Measurements from ENCODE around the gene LRRC58. TPM values are rescaled to one million over a fixed set of nuclear protein-coding genes. Genes with fewer than 3 reads are reported as not detected.
A peak's percentile ranks its signal among the peaks of the same experiment; 100 is the strongest.
"Not testable (repeated sequence)": the region's sequence is repeated elsewhere in the genome, so short reads cannot be mapped to it uniquely, and the experiment has no call there.

LRRC58 gene
- 10 to 100 TPM; 32.5 to 37.4 (median 36.6) TPM for polyA plus RNA-seq (ENCODE audit: insufficient read length in 4 of 4)

DNA sequence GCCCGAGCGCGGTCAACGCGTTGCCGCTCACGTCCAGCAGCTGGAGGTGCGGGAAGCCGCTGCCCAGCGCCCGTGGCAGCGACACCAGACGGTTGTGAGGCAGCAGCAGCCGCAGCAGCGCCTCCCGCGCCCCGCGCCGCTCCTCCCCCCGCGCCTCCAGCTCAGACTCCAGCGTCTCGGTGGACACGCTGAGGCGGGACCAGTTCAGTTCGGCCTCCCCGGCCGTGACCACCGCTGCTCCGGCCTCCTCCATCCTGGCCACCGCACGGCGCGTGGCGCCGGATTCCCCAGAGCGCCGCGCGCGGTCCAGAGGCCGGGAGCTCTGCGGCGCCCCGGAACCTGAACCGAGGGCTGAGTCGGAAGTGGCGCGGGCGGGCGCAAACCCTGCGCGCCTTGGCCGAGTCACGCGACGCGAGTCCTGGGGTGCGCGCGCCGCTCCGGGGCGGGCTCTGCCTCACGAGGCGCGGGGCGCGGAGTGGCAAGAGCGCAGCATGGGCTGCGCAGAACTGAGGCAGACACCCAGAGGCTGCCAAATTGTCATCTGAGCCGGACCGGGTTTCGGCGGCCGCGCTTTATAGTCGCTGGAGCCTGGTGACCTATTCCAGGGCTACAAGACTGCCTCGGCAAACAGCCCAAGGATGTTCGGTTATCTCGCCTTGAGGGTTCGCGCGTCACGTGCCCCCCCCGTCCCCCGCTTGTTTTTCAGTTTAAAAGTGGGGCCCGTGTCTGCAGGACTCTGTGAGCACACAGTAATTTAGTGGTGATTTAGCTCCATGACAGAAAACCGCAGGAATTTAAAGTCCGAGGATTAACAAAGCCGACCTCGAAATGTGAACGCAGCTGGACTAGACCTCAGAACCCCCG is at the start of gene LRRC58:
Gene LRRC58, minus strand, starts transcription at position 364 of the 864 bp plus-strand sequence. Its CDS starts 111 bp downstream, at position 253.
- DNase-seq (ENCODE audit: low read depth in 4 of 4, low spot score in 3 of 4), result peak; percentile 79 to 88 (median 84)

DNA sequence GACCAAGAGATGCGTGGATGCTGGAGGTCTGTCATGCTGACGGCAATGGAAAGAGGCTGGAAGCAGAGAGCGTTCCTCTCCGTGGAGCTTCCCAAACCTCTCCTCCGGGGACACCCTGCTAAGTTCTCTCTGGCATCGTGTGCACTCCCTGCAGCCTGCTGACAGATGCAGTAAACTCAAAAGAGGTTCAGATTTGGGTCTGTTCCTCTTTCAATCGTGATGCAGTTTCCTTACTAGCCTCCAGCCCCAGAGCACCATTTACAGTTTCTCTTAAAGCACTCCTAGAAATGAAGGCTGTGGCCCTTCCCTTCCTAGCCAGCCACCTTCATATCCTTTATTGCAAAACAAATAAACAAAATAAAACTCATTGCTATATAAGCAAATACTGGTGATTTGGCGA is 47.3 kb upstream of the LRRC58 start:
- no peak for DNase-seq (ENCODE audit: low read depth in 4 of 4, low spot score in 3 of 4)

DNA sequence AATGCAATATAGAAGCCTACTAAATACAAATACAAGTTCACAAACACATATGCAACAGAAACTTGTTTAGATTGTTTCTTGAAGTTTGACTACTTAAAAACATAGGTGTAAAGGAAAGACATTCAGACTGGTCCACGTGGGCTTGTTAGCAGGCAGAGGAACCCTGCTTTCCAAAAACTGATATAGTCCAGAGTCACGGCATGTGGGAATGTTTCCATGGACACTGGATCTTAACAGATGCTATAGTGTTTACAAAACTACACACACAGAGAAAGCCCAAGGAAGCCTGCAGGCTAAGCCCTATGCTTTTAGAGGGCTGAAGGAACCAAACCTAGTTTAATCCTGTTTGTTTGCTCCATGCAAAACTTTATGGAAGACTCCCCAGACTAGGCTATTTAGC is 45.2 kb upstream of the LRRC58 start:
- no peak for DNase-seq (ENCODE audit: low read depth in 4 of 4, low spot score in 3 of 4)

DNA sequence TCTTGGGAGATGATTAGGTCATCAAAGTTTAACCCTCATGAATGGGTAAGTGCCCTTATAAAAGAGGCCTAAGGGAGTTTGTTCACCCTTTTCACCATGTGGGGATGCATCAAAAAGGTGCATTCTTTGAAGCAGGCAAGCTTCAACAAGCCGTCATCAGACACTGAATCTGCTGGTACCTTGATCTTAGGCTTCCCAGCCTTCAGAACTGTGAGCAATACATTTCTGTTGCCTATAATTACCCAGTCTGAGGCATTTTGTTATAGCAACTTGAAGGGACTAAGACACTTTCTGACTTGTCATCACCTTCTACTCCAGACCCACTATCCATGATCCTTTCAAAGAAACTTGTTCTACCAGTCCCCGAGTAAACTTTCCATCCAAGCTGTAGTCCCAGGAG is 44.6 kb upstream of the LRRC58 start:
- no peak for DNase-seq (ENCODE audit: low read depth in 4 of 4, low spot score in 3 of 4)

DNA sequence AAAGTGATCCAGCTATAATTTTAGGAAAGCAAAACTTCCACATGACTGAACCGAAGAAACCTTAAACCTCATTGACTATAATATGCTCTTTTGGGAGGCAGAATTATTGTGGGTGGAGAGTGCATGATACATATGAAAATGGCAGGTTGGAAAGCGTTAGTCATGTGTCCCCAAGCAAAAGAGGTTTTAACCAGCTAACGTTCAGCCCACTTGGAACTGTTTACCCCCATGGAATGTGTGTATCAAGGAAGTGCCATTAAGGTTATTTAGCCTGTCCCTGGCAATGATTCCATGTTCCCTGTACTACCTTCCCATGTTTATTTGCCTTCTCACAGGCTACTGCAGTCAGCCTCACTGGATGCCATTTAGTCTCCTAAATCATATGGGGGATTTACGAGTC is 44.1 kb upstream of the LRRC58 start:
- DNase-seq (ENCODE audit: low read depth in 4 of 4, low spot score in 3 of 4), result no peak

DNA sequence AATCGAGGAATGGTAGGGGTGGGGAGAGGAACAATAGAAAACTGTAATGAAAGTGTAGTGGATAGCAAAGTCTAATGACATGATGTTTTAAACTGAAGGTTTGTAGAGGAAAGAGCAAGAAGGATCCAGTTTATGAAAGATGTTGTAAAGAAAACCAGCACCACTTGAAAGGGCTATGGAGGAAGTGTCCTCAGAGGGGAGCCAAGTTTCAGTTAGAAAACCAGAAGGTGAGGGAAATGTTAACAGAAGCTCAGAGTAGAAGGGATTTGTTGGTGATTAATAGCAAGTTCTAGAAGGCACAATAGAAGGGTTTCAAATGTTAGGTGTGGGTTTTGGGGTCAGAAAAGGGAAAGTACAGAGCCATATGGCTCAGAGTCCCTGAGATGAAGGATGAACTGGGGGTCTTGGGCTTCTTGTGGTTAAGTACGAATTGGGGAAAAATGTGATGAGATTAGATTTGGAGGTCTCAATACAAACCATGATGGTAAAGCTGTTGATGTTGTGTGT is 33.8 kb upstream of the LRRC58 start:
- DNase-seq (ENCODE audit: low read depth in 4 of 4, low spot score in 3 of 4), result no peak

DNA sequence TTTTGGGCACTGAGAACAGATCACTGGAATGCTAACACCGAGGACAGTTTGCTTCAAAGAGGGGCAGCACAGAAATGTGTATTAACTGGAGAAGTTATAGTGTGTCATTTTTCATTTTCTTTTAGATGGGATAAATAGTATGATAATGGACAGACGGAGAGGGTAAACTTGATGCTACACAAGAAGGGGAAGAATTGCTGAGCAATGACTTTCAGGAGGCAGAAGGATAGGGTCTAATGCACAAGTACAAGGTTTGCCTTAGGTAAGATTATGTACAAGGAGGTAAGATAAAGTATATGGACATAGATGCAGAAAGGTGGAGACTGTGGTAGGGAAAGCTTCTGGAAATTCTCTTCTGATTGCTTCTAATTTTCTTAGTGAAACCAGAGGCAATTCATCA is 32.3 kb upstream of the LRRC58 start:
- no peak for DNase-seq (ENCODE audit: low read depth in 4 of 4, low spot score in 3 of 4)

DNA sequence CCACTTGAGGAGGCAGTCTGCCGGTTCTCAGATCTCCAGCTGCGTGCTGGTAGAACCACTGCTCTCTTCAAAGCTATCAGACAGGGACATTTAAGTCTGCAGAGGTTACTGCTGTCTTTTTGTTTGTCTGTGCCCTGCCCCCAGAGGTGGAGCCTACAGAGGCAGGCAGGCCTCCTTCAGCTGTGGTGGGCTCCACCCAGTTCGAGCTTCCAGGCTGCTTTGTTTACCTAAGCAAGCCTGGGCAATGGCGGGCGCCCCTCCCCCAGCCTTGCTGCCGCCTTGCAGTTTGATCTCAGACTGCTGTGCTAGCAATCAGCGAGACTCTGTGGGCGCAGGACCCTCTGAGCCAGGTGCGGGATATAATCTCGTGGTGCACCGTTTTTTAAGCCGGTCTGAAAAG is 28.8 kb upstream of the LRRC58 start:
- DNase-seq (ENCODE audit: low read depth in 4 of 4, low spot score in 3 of 4), result not testable (repeated sequence)

DNA sequence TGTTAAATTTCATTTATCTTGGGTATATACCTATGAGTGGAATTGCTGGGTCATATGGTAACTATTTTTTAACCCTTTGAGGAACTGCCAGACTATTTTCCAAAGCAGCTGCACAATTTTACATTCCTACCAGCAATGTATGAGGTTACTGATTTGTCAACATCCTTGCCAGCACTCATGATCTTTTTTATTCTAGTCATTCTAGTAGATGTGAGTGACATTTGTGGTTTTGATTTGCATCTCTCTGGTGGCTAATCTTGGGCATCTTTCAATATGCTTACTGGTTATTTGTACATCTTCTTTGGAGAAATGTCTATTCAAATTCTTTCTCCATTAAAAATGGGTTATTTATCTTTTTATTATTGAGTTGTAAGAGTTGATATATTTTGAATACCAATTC is 21.3 kb upstream of the LRRC58 start:
- DNase-seq (ENCODE audit: low read depth in 4 of 4, low spot score in 3 of 4), result no peak

DNA sequence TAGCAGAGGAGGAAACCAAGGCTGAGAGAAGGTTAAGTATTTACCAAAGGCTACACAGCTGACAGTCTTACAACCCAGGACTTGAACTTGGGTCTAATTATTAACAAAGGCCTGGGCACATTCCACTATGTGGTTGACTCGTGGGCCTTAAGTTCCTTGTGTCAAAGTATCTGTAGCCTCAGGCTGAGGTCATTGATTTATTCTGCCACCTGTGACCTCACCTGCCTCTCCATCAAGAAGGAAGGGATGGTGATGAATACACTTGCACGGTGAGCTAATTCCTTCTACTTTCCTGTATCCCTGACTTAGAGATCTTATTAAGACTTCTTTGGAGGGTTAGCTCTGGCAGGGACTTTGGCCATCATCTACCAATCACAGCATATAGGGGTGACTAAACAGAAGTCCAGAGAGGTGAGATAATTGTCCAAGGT is 19.9 kb upstream of the LRRC58 start:
- no peak for DNase-seq (ENCODE audit: low read depth in 4 of 4, low spot score in 3 of 4)

DNA sequence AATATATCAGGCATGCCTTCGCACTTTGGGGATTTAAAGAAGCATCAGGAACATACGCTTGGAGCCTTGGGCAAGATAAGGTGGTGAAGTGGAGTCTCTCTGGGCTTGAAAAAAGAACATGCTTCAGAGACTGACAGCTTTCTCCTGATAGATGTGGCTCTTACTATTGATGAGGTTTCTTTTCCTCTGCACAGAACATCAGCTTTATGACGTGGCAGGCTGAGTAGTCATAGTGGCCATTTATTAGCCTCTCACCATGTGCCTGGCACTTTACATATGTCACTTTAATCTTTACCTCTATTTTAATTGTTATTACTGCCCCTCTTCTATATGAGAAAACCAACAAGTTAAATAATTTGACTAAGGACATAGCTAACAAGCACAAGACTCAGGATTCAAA is 19.0 kb upstream of the LRRC58 start:
- DNase-seq (ENCODE audit: low read depth in 4 of 4, low spot score in 3 of 4), result no peak

DNA sequence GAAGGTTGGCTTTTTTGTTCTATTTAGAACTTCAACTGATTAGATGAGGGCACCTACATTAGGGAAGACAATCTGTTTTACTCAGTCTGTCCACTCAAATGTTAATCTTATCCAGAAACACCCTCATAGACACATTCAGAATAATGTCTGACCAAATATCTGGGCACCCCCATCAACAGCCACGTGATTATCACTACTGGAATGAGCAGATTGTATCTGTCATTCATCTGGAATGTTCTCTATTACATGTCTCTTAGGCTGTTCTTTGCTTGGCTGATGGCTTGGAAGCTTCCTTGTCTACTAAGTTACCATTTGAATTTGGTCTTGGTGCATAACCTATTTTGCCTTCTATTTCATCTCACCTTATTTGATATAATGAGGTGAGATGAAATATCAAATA is 15.7 kb upstream of the LRRC58 start:
- no peak for DNase-seq (ENCODE audit: low read depth in 4 of 4, low spot score in 3 of 4)

DNA sequence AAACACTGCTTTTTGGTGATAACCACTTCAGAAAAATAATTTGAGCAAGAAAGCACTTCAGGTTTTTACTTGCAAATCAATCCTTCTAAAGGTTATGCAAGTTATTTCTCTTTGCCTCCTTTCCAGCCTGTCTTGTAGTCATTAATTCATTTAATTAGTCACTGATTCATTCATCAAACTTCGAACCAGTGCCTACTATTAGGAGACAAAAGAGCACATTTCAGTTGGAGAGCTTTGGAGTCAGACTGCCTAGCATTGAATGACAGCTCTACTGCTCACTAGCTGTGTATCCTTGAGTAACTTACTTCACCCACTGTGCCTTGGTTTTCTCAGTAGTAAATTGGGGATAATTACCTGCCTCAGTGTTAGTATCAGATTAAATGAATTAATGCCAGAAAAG is 14.9 kb upstream of the LRRC58 start:
- no peak for DNase-seq (ENCODE audit: low read depth in 4 of 4, low spot score in 3 of 4)

DNA sequence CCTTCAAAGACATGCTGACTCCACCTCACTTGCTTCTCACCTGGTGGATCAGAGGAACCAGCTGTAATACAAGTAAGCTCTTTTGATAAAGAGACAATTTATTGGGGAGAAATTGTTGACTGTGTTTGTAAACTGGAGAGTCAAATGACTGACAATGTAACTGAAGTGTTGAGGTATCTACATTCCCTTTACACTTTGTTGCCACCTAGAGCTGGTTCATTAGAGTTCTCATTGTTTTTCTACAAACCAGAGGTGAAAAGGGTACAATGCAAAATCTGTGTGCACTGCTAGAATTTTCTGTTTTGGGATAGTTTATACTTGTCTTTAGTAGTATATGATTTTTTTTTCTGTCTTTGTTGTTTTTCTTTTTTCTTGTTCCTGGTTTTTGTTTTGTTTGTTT is 8.7 kb upstream of the LRRC58 start:
- DNase-seq (ENCODE audit: low read depth in 4 of 4, low spot score in 3 of 4), result no peak

DNA sequence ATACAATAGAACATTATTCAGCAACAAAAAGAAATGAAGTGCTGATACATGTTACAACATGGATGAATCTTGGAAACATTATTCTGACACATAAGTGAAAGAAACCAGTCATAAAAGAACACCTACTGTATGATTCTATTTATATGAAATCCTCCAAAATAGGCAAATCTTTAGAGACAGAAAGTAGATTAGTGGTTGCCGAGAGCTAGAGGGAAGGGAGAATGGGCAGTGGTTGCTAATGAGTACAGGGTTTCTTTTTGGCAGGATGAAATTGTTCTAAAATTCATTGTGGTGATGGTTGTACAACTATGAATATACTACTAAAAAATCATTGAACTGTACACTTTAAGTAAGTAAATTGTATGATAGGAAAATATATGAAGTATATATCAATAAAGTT is 6.3 kb upstream of the LRRC58 start:
- DNase-seq (ENCODE audit: low read depth in 4 of 4, low spot score in 3 of 4), result no peak

DNA sequence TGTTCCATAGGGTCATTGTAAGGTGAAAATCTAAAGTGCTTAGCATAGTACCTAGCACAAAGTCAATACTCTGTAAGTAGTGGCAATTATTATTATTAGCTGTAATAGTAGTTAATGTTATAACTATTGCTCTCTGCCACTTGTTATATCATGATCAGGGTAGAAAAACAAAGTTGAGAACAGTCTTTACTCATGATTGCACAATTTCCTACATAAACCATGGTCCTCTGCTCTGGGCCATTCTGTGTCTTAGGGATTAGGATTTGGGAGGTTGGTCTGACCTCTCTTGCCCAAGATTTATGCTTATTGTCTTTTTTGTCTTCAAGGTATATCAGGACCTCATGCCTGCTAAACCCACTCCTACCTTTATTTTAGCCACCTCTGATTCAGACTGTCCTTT is 4.3 kb upstream of the LRRC58 start:
- no peak for DNase-seq (ENCODE audit: low read depth in 4 of 4, low spot score in 3 of 4)

DNA sequence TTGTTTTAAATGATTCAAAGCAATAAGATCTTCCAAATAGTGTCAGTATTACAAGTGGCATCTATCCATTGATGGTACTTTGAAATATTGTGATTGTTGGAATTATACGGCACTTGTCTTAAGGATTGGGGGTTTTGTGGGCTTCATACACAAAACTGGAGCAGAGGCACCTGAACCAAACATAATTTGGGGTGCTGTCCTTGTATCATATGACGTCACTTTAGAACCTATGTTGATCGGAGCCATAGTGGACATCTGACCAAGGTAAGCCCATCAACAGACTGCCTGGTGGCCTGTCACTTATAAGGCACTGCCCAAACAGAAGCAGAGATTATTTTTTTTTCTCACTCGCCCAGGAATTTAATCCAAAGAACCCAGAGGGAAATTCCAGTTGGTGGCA is 2.9 kb upstream of the LRRC58 start:
- no peak for DNase-seq (ENCODE audit: low read depth in 4 of 4, low spot score in 3 of 4)

DNA sequence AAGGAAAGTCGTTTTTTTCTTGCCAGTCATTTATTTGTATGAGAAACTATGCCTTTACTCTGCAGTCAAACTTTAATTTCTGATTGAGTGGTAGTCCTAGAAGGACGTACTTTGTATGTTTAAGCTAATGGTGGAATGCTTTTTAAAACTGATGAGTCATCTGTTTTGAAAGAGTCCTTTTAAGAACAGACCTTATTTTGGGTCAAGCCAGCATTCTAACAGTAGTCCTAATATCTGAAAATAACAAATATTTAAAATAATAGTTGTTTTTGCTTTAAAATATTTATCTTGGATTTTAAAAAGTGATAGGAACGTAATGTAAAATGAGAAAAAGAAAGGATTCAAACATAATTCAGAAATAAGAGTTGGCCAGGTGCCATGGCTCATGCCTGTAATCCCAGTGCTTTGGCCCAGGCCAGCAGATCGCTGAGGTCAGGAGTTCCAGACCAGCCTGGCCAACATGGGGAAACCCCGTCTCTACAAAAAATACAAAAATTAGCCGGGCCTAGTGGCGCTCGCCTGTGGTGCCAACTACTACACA is 1.3 kb upstream of the LRRC58 start:
- no peak for DNase-seq (ENCODE audit: low read depth in 4 of 4, low spot score in 3 of 4)

DNA sequence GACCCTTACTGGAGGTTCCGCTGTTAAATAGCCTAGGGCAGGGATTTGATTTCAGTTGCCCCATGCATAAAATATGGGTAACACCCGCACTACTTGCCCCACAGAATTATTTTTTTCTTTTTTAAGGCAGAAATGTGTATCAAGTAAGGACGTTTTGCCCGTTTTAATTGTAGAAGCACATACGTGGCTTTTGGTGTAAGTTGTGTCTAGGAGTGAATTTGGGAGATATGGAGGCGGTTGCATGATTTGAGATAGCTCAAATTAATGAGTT is 636 bp upstream of the LRRC58 start:
- no peak for DNase-seq (ENCODE audit: low read depth in 4 of 4, low spot score in 3 of 4)

DNA sequence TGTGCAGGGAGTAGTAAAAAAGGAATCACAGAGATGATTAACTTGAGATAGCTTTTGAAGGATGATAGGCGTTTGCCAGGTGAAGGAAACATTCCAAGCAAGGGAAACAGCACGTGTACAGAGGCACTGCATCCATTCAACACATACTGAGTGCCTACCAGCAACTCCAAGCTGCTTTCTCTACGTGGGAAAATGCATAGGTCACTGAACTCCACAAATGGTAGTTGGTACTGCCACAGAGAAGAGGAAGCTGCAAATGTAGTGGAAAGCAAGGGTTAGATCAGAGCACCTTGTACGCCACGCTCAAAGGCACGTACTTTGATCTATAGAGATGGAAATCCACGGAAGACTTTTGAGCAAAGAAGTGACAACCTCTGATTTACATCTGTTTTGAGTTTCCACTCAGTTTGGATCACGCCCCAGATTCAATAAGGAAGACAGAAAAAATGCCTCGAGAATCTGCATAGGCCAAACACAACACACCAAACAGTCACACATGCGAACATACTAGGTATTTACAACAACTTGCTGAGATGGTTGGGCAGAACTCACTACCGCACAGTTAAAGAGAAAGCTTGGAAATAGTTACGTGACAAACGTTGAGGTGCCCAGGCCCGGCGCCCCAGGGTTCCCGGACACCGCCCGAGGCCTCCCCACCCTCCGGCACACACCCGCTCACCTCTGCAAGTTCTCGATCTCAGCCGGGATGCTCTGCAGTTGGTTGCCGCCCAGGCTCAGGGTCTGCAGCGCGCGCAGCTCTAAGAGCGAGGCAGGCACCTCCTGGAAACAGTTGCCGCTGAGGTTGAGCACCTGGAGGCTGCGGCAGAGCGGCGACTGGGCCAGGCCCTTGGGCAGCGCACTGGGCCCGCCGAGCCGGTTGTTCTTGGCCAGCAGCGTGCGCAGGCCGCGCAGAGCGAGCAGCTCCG is 826 bp downstream of the LRRC58 start:
- no peak for DNase-seq (ENCODE audit: low read depth in 4 of 4, low spot score in 3 of 4)

DNA sequence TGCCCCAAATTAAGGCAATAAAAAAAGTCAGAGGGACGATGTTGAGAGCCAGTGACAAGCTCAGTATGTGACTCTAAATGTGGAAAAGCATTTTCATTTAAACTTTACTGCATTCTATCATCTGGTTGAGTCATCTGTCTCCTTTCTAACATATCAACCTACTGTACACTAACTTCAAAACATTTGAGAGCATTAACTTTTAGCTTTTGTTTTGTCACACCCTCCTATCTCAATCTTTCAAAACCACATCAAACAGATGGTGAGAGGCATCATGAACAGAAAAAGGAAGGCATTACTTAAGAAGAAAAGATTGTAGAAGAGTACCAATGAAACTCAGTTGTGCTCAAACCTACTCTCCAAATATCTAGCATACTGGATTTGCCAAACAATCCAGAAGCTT is 4.8 kb downstream of the LRRC58 start:
- DNase-seq (ENCODE audit: low read depth in 4 of 4, low spot score in 3 of 4), result no peak
